Heart right ventricle (tissue), 16 donors: ENCODE measurements around the gene COA1. TPM values are rescaled to one million over a fixed set of nuclear protein-coding genes. Genes with fewer than 3 reads are reported as not detected.

Source experiments
- ATAC-seq, 8 donors: fragments of 200-7000 bp; cut with Tn5 transposase; one replicate each; pipeline ENCODE4 v1.9.1; 2020; ENCODE audit warnings: mild to moderate bottlenecking in 8 of 8, moderate library complexity in 8 of 8, moderate number of reproducible peaks in 1 of 8
- DNase-seq, 2 donors: peaks; one replicate each; pipeline ENCODE4 v3.0.0-alpha.2; 2020
- H3K27ac ChIP-seq, 10 donors: fragments of 200-600 bp; sonication (generic) in 2 of 10; one replicate each; pipeline versions ENCODE4 v1.5.0 to v1.8.0; 2020 to 2022; ENCODE audit warnings: mild to moderate bottlenecking in 3 of 10
- H3K27me3 ChIP-seq, 7 donors: fragments of 200-600 bp; one replicate each; pipeline ENCODE4 v1.8.0; 2021 to 2022; ENCODE audit warnings: mild to moderate bottlenecking in 2 of 7
- H3K36me3 ChIP-seq, 9 donors: fragments of 200-600 bp; sonication (generic) in 1 of 9; one replicate each; pipeline versions ENCODE4 v1.5.0 to v1.8.0; 2020 to 2022; ENCODE audit warnings: mild to moderate bottlenecking in 2 of 9
- H3K4me1 ChIP-seq, 9 donors: fragments of 200-600 bp; sonication (generic) in 1 of 9; one replicate each; pipeline versions ENCODE4 v1.5.0 to v1.8.0; 2020 to 2022; ENCODE audit warnings: mild to moderate bottlenecking in 4 of 9
- H3K4me3 ChIP-seq, 10 donors: fragments of 200-600 bp; sonication (generic) in 2 of 10; one replicate each; pipeline versions ENCODE4 v1.5.0 to v1.8.0; 2020 to 2022; ENCODE audit warnings: mild to moderate bottlenecking in 7 of 10, moderate library complexity in 2 of 10
- H3K9me3 ChIP-seq, 11 donors: fragments of 200-600 bp in 10 of 11; sonication (generic) in 2 of 11; one replicate each; pipeline versions ENCODE4 v1.5.0 to v1.8.0; 2013 to 2022; ENCODE audit warnings: mild to moderate bottlenecking in 2 of 11, control low read depth in 1 of 11, moderate library complexity in 1 of 11
- CTCF ChIP-seq, 9 donors: fragments of 200-600 bp; sonication (generic) in 2 of 9; IDR thresholded peaks; one replicate each; pipeline versions ENCODE4 v1.5.0 to v1.8.0; 2021 to 2022; ENCODE audit warnings: antibody characterized with exemption in 9 of 9, mild to moderate bottlenecking in 5 of 9, moderate library complexity in 1 of 9
- WGBS, 2 donors: extraction: QIAGEN DNeasy Blood & Tissue Kit; methylation state at CpG; one replicate each; pipeline ENCODE4 v1.1.7; 2013; ENCODE audit warnings: inconsistent platforms in 1 of 2; 5-methylcytosine and 5-hydroxymethylcytosine counted together
- intact Hi-C, 10 donors: fragments of 100-400 bp; cut with DNase I; formaldehyde crosslinking; loops; one replicate each; pipeline versions ENCODE4 v1.11.1 to v1.14.2; 2022
- polyA plus RNA-seq, 2 donors: library from polyadenylated mRNA; stranded (reverse); fragments of 200-250 nt; gene quantifications; one replicate each; pipeline ENCODE4 v1.2.3, GENCODE V29; 2013
- total RNA-seq, 10 donors: library from RNA; stranded (reverse); fragmentation: NEBNext Ultra II Directional in 3 of 10; extraction: Animal tissue kit (Norgen Biotek cat#: 25700) in 3 of 10; gene quantifications; one replicate each; pipeline versions ENCODE4 v1.2.1 to v1.2.4, GENCODE V29; 2021 to 2023
- donor health status: Arrhythmogenic right ventricular cardiomyopathy.
- donor health status: ischemic (EF 13 %, LVEDD 7.1; RV severe dilation, severe dysfunction).
- donor health status: healthy with polysubstance abuse.
- donor health status: DM: no; HTN: yes; CAD: no.
- donor health status: DM: no; HTN: no; CAD: no.
- donor health status: ischemic (EF 25% LVEDD 6.9; RV normal size, moderate dysfunction).
- donor health status: ischemic (EF 25% LVEDD 5.7; RV mildly dilated, moderate dysfunction).
- donor health status: healthy.
- donor health status: DM: yes; HTN: yes; CAD: no.
- donor health status: Ischemic cardiomyopathy.
- donor health status: ischemic (EF 35%, LVEDD 5.7; RV mildly dilated, moderate dysfunction).
- donor health status: nonischemic (EF 11% LVEDD 7.7; RV severe dilation, severe dysfunction).
- donor health status: DM: yes; HTN: yes; CAD: no.
- donor health status: PGD.
- donor health status: ischemic (EF 29% LVEDD 5.4; RV normal size, mild dysfunction).
- donor health status: nonischemic (EF 23%, LVEDD 6.1; RV moderate dilation, normal function).

COA1 gene
- total and polyA plus RNA-seq, 12 donors = 52.1 to 83.3 (median 75.4) TPM

DNA sequence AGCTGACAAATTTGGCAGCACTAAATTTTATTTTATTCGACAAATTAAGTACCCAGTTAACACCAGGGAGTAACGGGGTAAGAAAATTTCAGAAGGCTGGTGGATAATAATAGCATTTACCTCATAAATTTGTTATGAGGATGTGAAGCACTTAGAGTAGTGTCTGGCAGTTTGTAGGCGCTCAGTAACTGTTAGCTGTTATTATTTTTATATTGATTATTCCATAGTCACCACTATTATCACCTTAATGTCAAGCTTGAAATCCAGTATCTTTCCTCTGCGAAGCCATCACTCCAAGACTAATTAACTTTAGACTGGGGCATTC is 563 bp upstream of the COA1 start:
- no peaks in the 10 kb centered on the region for H3K9me3 ChIP-seq
- ATAC-seq (peak; percentile 12 to 76 (median 56)), DNase-seq (no peak)
- H3K36me3 ChIP-seq = no peaks in the 10 kb centered on the region
- peaks cover 0 to 40% (median 30%) of the 10 kb centered on the region in 9 donors for H3K4me1 ChIP-seq
- H3K4me3 ChIP-seq = peak overlapping the region; percentile 76 to 94 (median 84)
- WGBS, 2 donors = 10 to 17% methylated on average over 4 of the region's 4 CpGs
- no peak for TF ChIP-seq CTCF (IDR thresholded peaks at IDR 0.05)
- intact Hi-C loops = loop anchor here in 3 of 10 donors (5.0 to 10.0 kb wide), 5 partner anchors 105 to 795 kb away; partner anchors contain the start of genes MRPL32 (in 1 of the 3), PSMA2 (in 1 of the 3) and STK17A (in 1 of the 3)
- peak overlapping the region; percentile 70 to 96 (median 92) for H3K27ac ChIP-seq
- H3K27me3 ChIP-seq = no peaks in the 10 kb centered on the region

GRCh38 chr7:43727494-43727893 is 1.8 kb downstream of the COA1 start:
- peaks cover 0 to 44% (median 30%) of the 10 kb centered on the region in 9 donors for H3K4me1 ChIP-seq
- intact Hi-C loops = loop anchor here in 4 of 10 donors (2.0 to 10.0 kb wide), 6 partner anchors 107 to 793 kb away; partner anchors contain the start of genes MRPL32 (in 1 of the 4), PSMA2 (in 1 of the 4) and STK17A (in 1 of the 4)
- 76 to 83% methylated on average over 1 of the region's 1 CpG for WGBS, 2 donors

GRCh38 chr7:43727003-43727402 is 2.3 kb downstream of the COA1 start:
- intact Hi-C loops = loop anchor here in 4 of 10 donors (2.0 to 10.0 kb wide), 6 partner anchors 108 to 792 kb away; partner anchors contain the start of genes MRPL32 (in 1 of the 4), PSMA2 (in 1 of the 4) and STK17A (in 1 of the 4)
- 92 to 93% methylated on average over 5 of the region's 5 CpGs for WGBS, 2 donors

More at GRCh38 chr7:43727494-43727893, 1.8 kb downstream of the COA1 start:
- Histone ChIP-seq H3K9me3 (no peaks in the 10 kb centered on the region), H3K4me3 (no peak overlapping the region), H3K27ac (no peak overlapping the region), H3K27me3 (no peaks in the 10 kb centered on the region), H3K36me3 (no peaks in the 10 kb centered on the region)
- no peak for ATAC-seq
- DNase-seq = no peak
- no peak for TF ChIP-seq CTCF (IDR thresholded peaks at IDR 0.05)

GRCh38 chr7:43726466-43726865 is 2.9 kb downstream of the COA1 start:
- Histone ChIP-seq H3K4me3 (no peak overlapping the region), H3K36me3 (no peaks in the 10 kb centered on the region), H3K27ac (peak overlapping the region in 1 of 10 donors; percentile 19), H3K27me3 (no peaks in the 10 kb centered on the region), H3K4me1 (peaks cover 0 to 54% (median 36%) of the 10 kb centered on the region in 9 donors), H3K9me3 (no peaks in the 10 kb centered on the region)
- intact Hi-C loops = loop anchor here in 4 of 10 donors (2.0 to 10.0 kb wide), 6 partner anchors 108 to 792 kb away; partner anchors contain the start of genes MRPL32 (in 1 of the 4), PSMA2 (in 1 of the 4) and STK17A (in 1 of the 4)
- 60 to 68% methylated on average over 4 of the region's 4 CpGs for WGBS, 2 donors
- no peak for TF ChIP-seq CTCF (IDR thresholded peaks at IDR 0.05)
- ATAC-seq (no peak), DNase-seq (no peak)

More at GRCh38 chr7:43727003-43727402, 2.3 kb downstream of the COA1 start:
- DNase-seq (no peak), ATAC-seq (no peak)
- Histone ChIP-seq H3K9me3 (no peaks in the 10 kb centered on the region), H3K36me3 (no peaks in the 10 kb centered on the region), H3K4me1 (peaks cover 0 to 49% (median 31%) of the 10 kb centered on the region in 9 donors), H3K4me3 (no peak overlapping the region), H3K27ac (no peak overlapping the region), H3K27me3 (no peaks in the 10 kb centered on the region)
- TF ChIP-seq CTCF (IDR thresholded peaks at IDR 0.05) = no peak
